Osteoblast (primary cell): Measurements from ENCODE around the gene FOXD4L1. TPM values are rescaled to one million over a fixed set of nuclear protein-coding genes. Genes with fewer than 3 reads are reported as not detected.
"Not testable (repeated sequence)": the region's sequence is repeated elsewhere in the genome, so short reads cannot be mapped to it uniquely, and the experiment has no call there.

Source experiments
- DNase-seq: peaks from one replicate; pipeline ENCODE4 v3.0.0; 2011; ENCODE audit warnings: low spot score, mixed read lengths; ENCODE audit not compliant: insufficient read length; ENCODE audit errors: missing footprints
- H2AFZ ChIP-seq: 2 replicates; pipeline ENCODE4 v1.6.0; 2011; ENCODE audit warnings: mild to moderate bottlenecking, low read length
- H3K27ac ChIP-seq: 2 replicates; pipeline ENCODE4 v1.5.1; 2011; ENCODE audit warnings: mild to moderate bottlenecking, low read depth, low read length, moderate library complexity
- H3K27me3 ChIP-seq: 2 replicates; pipeline ENCODE4 v1.6.0; 2012; ENCODE audit warnings: mild to moderate bottlenecking, control low read depth, inconsistent platforms, low read length, moderate library complexity; ENCODE audit not compliant: insufficient read depth
- H3K36me3 ChIP-seq: 2 replicates; pipeline ENCODE4 v1.5.1; 2011; ENCODE audit warnings: mild to moderate bottlenecking, low read length, control low read depth, moderate library complexity; ENCODE audit not compliant: insufficient read depth
- H3K4me1 ChIP-seq: 2 replicates; pipeline ENCODE4 v1.5.1; 2011; ENCODE audit warnings: mild to moderate bottlenecking, low read length, control low read depth, moderate library complexity; ENCODE audit not compliant: insufficient read depth
- H3K4me2 ChIP-seq: 2 replicates; pipeline ENCODE4 v1.6.0; 2011; ENCODE audit warnings: mild to moderate bottlenecking, low read length; ENCODE audit not compliant: insufficient read depth
- H3K4me3 ChIP-seq: fragments of 200-600 bp; sonication (generic); 3 replicates; pipeline ENCODE4 v1.5.1; 2012; ENCODE audit warnings: mild to moderate bottlenecking, low read length, inconsistent platforms; ENCODE audit not compliant: insufficient read depth
- H3K79me2 ChIP-seq: 2 replicates; pipeline ENCODE4 v1.6.0; 2012; ENCODE audit warnings: mild to moderate bottlenecking, low read length, control low read depth, inconsistent platforms; ENCODE audit not compliant: insufficient read depth
- H3K9me3 ChIP-seq: 2 replicates; pipeline ENCODE4 v1.5.1; 2011; ENCODE audit warnings: low read depth, low read length, control low read depth
- H4K20me1 ChIP-seq: 2 replicates; pipeline ENCODE4 v1.6.0; 2012; ENCODE audit warnings: mild to moderate bottlenecking, low read length, control low read depth; ENCODE audit not compliant: insufficient read depth
- total RNA-seq: library from RNA; depleted of rRNA; stranded (reverse); fragments of >200 nt; gene quantifications from 2 replicates; pipeline ENCODE4 v1.2.3, GENCODE V29; 2012

FOXD4L1 gene
- under 0.01 and 0.29 TPM in 2 replicates for total RNA-seq

- H3K4me1 ChIP-seq, H3K27ac ChIP-seq, DNase-seq, H3K4me2 ChIP-seq, H3K79me2 ChIP-seq, H3K4me3 ChIP-seq, H3K9me3 ChIP-seq, H3K36me3 ChIP-seq, H2AFZ ChIP-seq, H4K20me1 ChIP-seq: not testable (repeated sequence)
- H3K27me3 ChIP-seq = peaks cover 12% of the 10 kb centered on the region
Observed at GRCh38 chr2:113498365-113498764, at the start of gene FOXD4L1. Gene FOXD4L1 (plus strand): TSS chr2:113498665. CDS start chr2:113499257, 592 bp downstream.

- not testable (repeated sequence) for H3K4me1 ChIP-seq, H3K27me3 ChIP-seq, H3K9me3 ChIP-seq, DNase-seq, H3K4me3 ChIP-seq, H2AFZ ChIP-seq, H3K79me2 ChIP-seq, H3K4me2 ChIP-seq, H3K27ac ChIP-seq, H4K20me1 ChIP-seq, H3K36me3 ChIP-seq
Observed at GRCh38 chr2:113465770-113466169, 32.7 kb upstream of the FOXD4L1 start.

- not testable (repeated sequence) for H3K79me2 ChIP-seq, H3K27me3 ChIP-seq, H3K4me1 ChIP-seq, H4K20me1 ChIP-seq, DNase-seq, H3K9me3 ChIP-seq, H2AFZ ChIP-seq, H3K4me2 ChIP-seq, H3K4me3 ChIP-seq, H3K27ac ChIP-seq, H3K36me3 ChIP-seq
Observed at GRCh38 chr2:113476688-113477368, 21.6 kb upstream of the FOXD4L1 start.

GRCh38 chr2:113496527-113496926, 1.9 kb upstream of the FOXD4L1 start:
- H3K9me3 ChIP-seq, H3K4me3 ChIP-seq, H3K27me3 ChIP-seq, H3K79me2 ChIP-seq, H2AFZ ChIP-seq, H3K27ac ChIP-seq, H3K4me1 ChIP-seq, H3K36me3 ChIP-seq, H3K4me2 ChIP-seq, H4K20me1 ChIP-seq: not testable (repeated sequence)
- peak; percentile 1 for DNase-seq

- H3K9me3 ChIP-seq, H3K79me2 ChIP-seq, H3K4me2 ChIP-seq, H3K36me3 ChIP-seq, H4K20me1 ChIP-seq, DNase-seq, H3K4me1 ChIP-seq, H3K4me3 ChIP-seq, H3K27ac ChIP-seq, H2AFZ ChIP-seq: not testable (repeated sequence)
- H3K27me3 ChIP-seq = peaks cover 13% of the 10 kb centered on the region
Observed at GRCh38 chr2:113499019-113499885, 787 bp downstream of the FOXD4L1 start.

GRCh38 chr2:113499886-113500722, 1.6 kb downstream of the FOXD4L1 start:
- peaks cover 17% of the 10 kb centered on the region for H3K27me3 ChIP-seq
- H3K79me2 ChIP-seq, H3K4me1 ChIP-seq, H3K4me2 ChIP-seq, DNase-seq, H3K36me3 ChIP-seq, H3K4me3 ChIP-seq, H3K27ac ChIP-seq, H4K20me1 ChIP-seq, H3K9me3 ChIP-seq, H2AFZ ChIP-seq: not testable (repeated sequence)

- peaks cover 17% of the 10 kb centered on the region for H3K27me3 ChIP-seq
- H4K20me1 ChIP-seq, H3K9me3 ChIP-seq, H3K79me2 ChIP-seq, H3K4me2 ChIP-seq, H3K36me3 ChIP-seq, H2AFZ ChIP-seq, H3K4me1 ChIP-seq, H3K4me3 ChIP-seq, H3K27ac ChIP-seq: not testable (repeated sequence)
- peak; percentile 42 for DNase-seq
Observed at GRCh38 chr2:113500723-113501038, 2.2 kb downstream of the FOXD4L1 start.

- DNase-seq, H3K4me1 ChIP-seq, H3K27ac ChIP-seq, H3K79me2 ChIP-seq, H3K9me3 ChIP-seq, H3K4me3 ChIP-seq, H4K20me1 ChIP-seq, H3K36me3 ChIP-seq, H2AFZ ChIP-seq: not testable (repeated sequence)
- peak overlapping the region; percentile 51 for H3K4me2 ChIP-seq
- H3K27me3 ChIP-seq = peaks cover 17% of the 10 kb centered on the region
Observed at GRCh38 chr2:113502216-113503093, 4.0 kb downstream of the FOXD4L1 start.
